GM18870 (cell line): ENCODE data around the gene CDH15.
"Not testable (repeated sequence)": the region's sequence is repeated elsewhere in the genome, so short reads cannot be mapped to it uniquely, and the experiment has no call there.

ENCODE experiments used
- ATAC-seq: cut with Tn5 transposase; IDR thresholded peaks from one replicate; pipeline ENCODE4 v1.9.1; 2021; ENCODE audit warnings: moderate library complexity; ENCODE audit not compliant: unreplicated experiment

Gene CDH15

GRCh38 chr16:89187032-89187769 lies 15.7 kb downstream of the CDH15 start:
- no peak for ATAC-seq

DNA sequence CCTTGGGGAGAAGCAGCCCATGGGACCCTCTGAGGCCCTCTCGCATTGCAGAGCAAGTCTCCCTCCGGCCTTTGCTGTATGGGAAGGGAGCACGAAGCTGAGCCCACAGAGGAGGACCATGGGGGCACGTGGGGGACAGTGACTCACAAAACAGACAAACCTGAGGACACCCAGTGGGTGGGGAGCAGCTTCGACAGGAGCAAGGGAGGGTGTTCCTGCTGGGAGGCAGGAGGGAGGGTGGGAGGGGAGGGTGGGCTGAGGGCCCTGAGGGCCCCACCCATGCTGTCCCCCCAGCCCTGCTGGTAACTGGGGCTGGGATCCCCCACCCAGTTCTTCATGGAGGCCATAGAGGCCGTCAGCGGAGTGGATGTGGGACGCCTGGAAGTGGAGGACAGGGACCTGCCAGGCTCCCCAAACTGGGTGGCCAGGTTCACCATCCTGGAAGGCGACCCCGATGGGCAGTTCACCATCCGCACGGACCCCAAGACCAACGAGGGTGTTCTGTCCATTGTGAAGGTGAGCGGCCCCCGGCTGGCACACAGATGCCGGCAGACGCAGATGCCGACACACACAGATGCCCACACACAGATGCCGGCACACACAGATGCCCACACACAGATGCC lies 16.3 kb downstream of the CDH15 start:
- no peak for ATAC-seq

GRCh38 chr16:89188471-89189357 lies 17.2 kb downstream of the CDH15 start:
- not testable (repeated sequence) for ATAC-seq

GRCh38 chr16:89189358-89190025 lies 17.9 kb downstream of the CDH15 start:
- no peak for ATAC-seq

DNA sequence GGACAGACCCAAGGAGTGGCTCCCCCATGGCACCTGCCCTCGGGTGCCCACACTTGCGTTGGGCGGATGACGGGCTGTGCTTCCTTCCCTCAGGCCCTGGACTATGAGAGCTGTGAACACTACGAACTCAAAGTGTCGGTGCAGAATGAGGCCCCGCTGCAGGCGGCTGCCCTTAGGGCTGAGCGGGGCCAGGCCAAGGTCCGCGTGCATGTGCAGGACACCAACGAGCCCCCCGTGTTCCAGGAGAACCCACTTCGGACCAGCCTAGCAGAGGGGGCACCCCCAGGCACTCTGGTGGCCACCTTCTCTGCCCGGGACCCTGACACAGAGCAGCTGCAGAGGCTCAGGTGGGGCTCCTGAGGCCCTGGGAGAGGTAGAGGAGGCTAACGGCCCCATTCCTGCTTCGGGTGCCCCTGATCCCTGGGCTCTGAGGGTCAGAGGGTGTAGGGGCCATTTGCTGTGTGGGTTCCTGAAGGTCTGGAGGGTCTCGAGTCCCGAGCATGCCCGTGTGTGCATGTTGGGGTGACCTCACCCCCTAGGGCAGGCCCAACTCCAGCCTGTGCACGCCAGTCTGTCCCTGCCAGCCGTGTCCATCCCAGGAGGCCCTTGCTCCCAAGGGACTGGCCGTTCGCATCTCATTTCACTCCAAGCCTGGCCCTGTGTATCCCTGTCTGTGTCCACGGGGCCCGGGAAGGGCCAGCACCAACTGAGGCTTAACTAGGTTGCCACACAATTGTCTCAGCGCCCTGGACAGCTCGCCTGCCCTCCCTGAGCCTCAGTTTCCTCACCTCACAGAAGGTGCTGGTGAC lies 18.8 kb downstream of the CDH15 start:
- ATAC-seq = no peak

DNA sequence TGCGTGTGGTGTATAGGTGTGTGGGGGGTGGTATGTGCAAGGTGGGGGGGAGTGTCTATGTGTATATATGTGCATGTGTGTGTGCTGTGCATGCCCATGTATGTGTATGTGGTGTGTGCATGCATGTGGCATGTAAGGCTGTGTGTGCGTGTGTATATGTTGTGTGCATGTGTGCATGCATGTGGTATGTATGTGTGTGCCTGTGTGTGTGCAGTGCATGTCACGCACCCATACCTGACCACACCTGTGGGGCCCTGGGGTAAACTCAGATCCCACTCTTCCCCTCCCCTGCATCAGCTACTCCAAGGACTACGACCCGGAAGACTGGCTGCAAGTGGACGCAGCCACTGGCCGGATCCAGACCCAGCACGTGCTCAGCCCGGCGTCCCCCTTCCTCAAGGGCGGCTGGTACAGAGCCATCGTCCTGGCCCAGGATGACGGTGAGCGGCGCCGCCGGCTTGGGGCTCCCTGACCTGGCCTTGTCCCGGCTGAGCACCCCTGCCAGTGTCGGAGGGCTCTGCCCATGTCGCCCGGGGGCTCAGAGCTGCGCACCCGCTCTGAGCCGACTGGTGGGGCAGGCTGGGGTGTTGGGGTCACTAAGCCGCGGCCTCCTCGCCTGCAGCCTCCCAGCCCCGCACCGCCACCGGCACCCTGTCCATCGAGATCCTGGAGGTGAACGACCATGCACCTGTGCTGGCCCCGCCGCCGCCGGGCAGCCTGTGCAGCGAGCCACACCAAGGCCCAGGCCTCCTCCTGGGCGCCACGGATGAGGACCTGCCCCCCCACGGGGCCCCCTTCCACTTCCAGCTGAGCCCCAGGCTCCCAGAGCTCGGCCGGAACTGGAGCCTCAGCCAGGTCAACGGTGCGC lies 19.7 kb downstream of the CDH15 start:
- no peak for ATAC-seq

GRCh38 chr16:89191901-89192185 lies 20.3 kb downstream of the CDH15 start:
- no peak for ATAC-seq

DNA sequence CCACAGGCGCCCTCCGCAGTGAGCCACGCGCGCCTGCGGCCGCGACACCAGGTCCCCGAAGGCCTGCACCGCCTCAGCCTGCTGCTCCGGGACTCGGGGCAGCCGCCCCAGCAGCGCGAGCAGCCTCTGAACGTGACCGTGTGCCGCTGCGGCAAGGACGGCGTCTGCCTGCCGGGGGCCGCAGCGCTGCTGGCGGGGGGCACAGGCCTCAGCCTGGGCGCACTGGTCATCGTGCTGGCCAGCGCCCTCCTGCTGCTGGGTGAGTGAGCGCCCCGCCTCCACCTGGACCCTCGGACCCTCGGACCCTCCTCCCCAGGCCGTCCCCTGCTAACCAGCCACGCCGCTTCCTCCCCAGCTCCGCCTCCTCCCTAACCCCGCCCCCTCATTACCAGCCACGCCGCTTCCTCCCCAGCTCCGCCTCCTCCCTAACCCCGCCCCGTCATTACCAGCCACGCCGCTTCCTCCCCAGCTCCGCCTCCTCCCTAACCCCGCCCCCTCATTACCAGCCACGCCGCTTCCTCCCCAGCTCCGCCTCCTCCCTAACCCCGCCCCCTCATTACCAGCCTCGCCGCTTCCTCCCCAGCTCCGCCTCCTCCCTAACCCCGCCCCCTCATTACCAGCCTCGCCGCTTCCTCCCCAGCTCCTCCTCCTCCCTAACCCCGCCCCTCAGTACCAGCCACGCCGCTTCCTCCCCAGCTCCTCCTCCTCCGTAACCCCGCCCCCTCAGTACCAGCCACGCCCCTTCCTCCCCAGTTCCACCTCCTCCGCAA lies 20.8 kb downstream of the CDH15 start:
- not testable (repeated sequence) for ATAC-seq

- ATAC-seq = no peak
Observed at GRCh38 chr16:89192956-89193575, 21.5 kb downstream of the CDH15 start.

- ATAC-seq = no peak
Observed at GRCh38 chr16:89193576-89194293, 22.2 kb downstream of the CDH15 start.

DNA sequence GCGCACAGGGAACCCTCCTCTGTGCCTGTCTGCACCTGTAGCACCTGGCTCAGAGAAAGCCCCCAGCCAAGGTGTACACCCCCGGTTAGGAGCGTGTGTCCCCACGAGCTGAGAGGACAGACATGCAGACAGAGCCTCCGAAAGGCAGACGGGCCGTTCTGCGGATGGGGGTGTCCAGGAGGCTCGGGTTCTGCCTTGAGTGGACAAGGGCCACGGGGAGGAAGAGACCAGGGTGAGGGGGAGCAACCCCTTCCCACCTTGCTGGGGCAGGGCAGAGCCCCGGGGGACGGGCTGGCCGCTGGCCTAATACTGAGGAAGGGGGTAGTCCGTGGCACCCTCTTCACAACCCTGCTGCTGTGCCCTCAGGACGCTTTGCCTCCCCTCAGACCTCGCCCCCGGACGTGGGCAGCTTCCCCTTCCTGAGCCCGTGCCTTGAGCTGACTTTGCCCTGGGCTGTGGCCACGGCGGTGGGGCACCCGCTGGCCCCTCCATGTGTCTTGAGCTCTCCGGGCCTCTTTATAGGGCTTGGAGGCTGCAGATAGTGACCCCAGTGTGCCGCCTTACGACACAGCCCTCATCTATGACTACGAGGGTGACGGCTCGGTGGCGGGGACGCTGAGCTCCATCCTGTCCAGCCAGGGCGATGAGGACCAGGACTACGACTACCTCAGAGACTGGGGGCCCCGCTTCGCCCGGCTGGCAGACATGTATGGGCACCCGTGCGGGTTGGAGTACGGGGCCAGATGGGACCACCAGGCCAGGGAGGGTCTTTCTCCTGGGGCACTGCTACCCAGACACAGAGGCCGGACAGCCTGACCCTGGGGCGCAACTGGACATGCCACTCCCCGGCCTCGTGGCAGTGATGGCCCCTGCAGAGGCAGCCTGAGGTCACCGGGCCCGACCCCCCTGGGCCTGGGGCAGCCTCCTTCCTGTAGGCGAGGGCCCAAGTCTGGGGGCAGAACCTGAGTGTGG lies 23.1 kb downstream of the CDH15 start:
- ATAC-seq = no peak

- ATAC-seq = no peak
Observed at GRCh38 chr16:89195521-89196171, 24.1 kb downstream of the CDH15 start.

GRCh38 chr16:89197033-89197632 lies 25.6 kb downstream of the CDH15 start:
- no peak for ATAC-seq

DNA sequence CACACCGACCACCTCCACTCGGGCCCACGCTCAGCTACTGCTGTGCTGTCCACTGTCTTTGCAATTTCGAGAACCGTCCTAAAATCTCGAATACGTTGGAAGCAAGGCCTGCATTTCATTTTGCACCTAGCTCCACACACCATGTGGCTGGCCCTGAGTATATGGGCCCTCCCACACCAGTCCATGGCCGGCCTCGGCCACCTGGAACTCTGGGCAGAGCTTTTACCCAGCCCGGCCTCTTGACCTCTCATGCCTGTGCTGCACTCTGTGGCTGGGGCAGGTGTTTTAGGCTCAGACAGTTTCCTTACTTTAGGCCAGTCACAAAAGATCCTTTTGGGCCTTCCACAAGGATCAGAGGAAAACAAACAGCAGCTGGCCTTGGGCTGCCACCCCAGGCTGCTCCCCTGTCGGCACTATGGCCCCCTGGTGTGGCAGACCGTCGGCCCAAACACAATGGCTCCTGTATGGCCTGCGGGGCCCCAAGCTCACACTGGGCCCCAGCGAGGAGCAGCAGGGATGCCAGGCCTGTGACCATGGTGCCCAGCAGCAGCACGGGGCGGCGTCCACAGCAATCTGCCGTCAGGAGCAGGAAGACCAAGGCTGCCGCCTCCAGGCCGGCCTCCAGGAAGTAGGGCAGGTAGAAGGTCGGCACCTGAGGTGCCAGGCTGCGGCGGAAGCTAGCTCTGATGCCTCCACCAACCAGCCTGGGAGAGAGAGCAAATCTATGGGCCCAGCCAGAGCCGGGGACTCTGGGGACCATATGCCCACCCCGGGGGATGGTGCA lies 26.3 kb downstream of the CDH15 start:
- ATAC-seq = no peak
